Eye (tissue), 1 donor: ENCODE data around the gene KIF5C.

Experiments used
- DNase-seq: peaks from one replicate; pipeline ENCODE4 v3.0.0-alpha.2; 2015

Gene KIF5C

DNA sequence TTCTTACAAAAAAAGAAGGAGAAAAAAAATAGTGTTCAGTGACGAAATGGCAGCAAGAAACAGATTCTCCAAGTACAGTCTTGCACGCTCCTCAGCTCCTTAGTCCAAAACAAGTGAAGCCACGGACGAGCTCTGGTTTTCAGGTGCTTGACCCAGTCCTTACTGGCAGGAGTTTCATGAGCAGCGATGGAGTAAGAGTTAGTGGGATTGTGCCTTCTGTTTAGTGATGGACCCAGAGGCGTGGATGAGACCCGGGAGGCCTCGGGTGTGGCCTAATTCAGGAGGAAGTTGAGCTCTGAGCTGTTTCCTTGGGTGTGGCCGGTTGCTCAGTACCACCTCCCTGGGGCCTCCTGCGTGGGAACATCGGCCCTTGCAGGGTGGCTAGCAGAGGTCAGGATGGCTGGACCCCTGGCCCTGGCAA, 52.0 kb downstream of the KIF5C start:
- DNase-seq = no peak

- DNase-seq = no peak
Measured at GRCh38 chr2:148928395-148928794, 53.4 kb downstream of the KIF5C start.

DNA sequence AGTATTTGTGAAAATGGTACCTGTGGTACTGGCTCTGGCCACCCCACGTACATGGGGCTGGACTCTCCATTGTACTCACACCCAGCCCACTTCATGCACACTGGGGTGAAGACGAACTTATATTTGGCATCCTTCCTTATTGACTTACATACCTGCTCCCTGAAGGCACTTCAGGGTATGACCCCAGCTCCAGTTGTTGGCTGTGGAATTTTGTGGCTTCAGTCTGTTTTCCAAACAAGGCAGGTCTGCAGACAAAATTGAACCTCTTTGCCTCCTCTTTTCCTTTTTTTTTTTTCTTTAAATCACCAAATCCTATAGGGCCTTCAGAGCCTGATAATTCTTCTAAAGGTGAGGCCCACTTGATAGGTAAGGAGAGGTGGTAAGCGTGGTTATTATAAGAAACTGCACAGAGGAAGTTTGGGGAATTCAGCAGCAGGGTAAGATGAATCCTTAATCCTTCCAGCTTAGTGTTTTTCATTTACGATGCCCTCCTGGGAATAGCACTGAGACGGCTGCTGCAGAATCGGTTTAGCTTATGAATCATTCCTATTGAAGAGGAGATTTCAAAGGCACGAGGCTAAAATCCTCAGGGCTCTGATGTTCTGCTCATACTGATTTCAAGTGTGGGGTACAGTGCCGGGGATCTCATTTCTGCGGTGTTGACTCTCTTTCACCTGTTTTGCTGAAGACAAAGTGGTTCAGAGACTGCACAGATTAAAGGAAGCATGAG, 55.2 kb downstream of the KIF5C start:
- DNase-seq = peak; percentile 55

- DNase-seq = peak; percentile 86
Measured at GRCh38 chr2:148932536-148932935, 57.5 kb downstream of the KIF5C start.

GRCh38 chr2:148933456-148933855, 58.4 kb downstream of the KIF5C start:
- no peak for DNase-seq

- no peak for DNase-seq
Measured at GRCh38 chr2:148935791-148936190, 60.8 kb downstream of the KIF5C start.

DNA sequence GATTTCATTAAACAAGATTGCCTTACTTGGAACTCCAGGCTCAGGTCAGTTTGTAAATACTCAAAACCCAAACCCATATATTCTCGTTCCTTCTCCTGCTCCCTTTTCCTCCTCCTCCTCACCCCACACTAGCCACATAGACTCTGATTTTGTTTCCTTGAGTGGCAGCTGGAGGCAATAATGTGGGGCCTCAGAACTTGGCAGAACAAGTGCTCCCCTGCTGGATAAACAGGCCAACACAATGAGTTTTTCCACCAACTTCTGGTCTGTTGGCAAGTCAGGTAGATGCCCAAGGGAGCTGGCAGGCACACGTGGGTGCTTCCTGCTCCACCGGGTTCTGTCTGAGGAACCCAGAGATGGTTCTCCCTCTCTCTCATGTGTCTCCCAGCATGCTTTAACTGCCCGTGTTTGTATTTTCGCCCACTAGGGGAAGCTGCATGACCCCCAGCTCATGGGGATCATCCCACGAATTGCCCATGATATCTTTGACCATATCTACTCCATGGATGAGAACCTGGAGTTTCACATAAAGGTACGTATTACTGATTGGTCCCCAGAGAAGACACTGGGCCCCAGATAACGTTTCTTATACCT, 61.9 kb downstream of the KIF5C start:
- no peak for DNase-seq

DNA sequence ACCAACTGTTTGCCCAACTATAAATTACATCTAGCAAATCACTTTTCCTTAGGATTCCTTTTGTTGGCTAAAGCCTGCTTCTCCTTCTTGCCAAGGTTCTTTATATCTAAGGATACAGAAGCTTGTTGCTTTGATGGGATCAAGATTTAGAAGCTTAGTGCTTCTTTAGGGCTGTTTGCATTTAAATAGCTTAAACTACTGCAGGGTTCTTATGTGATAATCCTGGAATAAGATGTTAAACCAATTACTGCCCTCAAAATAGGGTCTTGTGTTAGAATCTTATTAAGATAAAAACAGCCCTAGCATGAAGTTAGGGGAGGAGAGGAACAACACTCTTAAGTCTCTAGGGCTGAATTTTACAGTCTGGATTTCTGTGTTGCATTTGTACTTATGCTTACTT, 64.2 kb downstream of the KIF5C start:
- no peak for DNase-seq

DNA sequence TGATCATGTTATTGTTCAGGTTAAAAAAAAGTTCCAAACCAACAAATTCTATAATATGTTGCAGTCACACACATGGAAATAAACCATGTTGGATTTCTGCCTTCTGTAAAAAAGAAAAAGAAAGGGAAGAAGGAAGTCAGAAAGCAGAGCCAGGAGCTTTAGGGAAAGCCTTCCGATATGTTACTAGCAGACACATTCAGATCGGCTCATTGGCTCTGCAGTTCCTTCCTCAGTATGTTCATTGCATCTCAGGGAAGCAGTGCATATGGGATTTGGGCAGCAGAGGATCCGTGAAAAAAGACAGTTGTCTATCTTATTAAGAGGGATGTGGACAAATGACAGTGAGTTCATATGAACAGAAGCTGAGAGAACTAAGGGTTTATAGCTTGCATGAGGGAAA, 68.1 kb downstream of the KIF5C start:
- DNase-seq = no peak

DNA sequence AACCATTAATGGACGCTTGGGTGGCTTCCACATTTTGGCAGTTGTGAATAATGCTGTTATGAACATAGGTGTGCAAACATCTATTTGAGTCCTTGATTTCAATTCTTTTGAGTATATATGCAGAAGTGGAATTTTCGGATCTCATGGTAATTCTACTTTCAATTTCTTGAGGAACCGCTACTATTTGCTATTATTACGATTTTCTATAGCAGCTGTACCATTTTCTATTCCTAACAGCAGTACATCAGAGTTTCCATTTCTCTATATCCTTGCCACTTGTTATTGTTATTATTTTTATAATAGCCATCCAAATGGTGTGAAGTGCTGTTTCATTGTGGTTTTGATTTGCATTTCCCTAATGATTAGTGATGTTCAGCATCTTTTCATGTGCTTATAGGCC, 69.5 kb downstream of the KIF5C start:
- no peak for DNase-seq

- no peak for DNase-seq
Measured at GRCh38 chr2:148947299-148947698, 72.3 kb downstream of the KIF5C start.

DNA sequence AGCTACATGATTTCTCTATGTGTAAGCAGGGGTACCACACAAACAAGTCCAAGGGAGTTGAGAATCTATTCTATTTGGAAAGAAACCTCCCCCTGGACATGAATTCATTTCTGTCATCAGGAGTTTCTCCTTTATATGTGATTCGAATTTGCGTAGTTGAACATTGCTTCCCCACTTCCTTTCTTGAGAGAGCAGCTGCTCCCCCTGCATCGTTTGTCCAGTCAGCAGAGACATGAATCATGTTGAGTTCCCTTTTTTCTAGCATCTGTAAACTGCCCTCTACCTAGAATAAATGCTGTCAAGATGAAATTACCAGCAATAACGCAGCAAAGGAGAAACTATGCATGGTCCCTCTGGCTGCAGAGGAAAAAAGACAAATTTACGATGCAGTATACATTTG, 73.8 kb downstream of the KIF5C start:
- no peak for DNase-seq

GRCh38 chr2:148949348-148949747, 74.3 kb downstream of the KIF5C start:
- DNase-seq = no peak

- DNase-seq = no peak
Measured at GRCh38 chr2:148952621-148953020, 77.6 kb downstream of the KIF5C start.

- DNase-seq = peak; percentile 51
Measured at GRCh38 chr2:148953426-148953825, 78.4 kb downstream of the KIF5C start.

GRCh38 chr2:148954536-148954935, 79.5 kb downstream of the KIF5C start:
- DNase-seq = no peak

DNA sequence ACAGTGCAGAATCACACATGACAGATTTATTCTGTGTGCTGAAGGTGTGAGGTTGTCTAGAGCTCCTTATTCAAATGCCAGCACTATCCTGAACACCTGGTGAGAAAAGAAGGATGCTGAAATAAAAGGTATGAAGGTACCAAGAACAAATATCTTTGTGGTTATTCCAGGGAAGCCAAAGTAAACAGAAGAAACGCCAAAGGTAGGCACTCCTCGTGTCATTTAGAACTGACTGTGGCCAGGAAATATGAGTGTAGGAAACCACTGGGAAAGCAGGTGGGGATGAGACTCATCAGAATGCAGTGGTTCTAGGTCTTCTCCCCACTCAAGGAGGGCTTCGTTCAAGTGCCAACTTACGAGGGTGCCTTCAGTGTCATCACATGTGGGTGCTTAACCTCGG, 80.8 kb downstream of the KIF5C start:
- no peak for DNase-seq

DNA sequence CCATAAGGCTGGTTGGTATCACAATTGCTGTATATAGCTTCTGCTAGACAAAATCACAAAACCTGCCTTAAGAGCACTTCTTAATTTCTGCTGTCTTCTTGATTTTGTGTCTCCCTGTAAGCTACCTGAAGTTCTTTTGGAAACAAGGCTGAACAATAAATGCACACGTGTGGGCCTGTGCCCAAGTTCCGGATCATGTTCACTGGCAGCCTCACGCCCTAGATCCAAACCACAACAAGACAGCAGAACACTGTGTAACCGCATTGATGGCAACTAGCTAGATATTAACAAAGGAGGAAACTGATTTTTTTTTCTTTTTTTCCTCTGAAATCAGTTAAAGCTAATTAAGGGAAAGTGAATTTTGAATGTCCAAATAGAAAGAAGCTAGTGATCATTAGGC, 82.0 kb downstream of the KIF5C start:
- DNase-seq = no peak

DNA sequence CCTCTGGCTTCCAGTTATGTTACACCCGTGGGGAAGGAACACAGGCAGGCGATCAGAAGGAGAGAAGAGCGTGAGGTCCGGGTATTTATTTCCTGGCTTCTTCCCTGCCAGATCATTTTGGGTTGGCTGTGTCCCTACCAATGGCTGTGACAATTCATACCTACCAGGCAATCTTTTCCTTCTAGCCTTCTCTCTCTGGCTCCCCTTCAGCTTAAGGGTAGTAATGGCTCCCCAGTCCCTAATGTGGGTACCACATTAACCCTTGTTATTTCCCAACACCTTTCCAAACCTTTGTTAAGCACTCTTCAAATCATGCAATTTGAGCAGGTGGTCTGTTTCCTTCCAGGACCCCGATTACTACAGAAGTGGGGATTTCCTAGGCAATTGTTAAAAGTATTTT, 84.7 kb downstream of the KIF5C start:
- no peak for DNase-seq

DNA sequence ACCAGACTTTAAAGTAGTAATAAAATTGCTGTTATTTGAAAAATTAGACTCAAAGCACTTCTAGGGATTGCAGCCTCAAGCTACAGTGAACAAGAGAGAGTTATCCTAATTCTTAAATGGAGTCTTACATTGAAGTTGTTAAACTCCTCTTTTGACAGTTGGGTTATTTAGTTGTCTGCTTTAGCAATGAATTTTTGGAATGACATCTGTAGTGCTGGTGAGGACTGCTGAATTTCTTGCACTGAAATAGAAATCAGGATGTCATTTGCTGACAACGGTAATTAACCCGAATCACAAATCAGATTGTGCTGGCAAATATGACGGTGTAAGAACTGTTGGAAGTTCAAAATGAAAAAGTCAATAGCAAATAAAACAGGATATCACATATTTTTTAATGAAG, 85.5 kb downstream of the KIF5C start:
- DNase-seq = no peak

- no peak for DNase-seq
Measured at GRCh38 chr2:148963461-148963860, 88.4 kb downstream of the KIF5C start.

DNA sequence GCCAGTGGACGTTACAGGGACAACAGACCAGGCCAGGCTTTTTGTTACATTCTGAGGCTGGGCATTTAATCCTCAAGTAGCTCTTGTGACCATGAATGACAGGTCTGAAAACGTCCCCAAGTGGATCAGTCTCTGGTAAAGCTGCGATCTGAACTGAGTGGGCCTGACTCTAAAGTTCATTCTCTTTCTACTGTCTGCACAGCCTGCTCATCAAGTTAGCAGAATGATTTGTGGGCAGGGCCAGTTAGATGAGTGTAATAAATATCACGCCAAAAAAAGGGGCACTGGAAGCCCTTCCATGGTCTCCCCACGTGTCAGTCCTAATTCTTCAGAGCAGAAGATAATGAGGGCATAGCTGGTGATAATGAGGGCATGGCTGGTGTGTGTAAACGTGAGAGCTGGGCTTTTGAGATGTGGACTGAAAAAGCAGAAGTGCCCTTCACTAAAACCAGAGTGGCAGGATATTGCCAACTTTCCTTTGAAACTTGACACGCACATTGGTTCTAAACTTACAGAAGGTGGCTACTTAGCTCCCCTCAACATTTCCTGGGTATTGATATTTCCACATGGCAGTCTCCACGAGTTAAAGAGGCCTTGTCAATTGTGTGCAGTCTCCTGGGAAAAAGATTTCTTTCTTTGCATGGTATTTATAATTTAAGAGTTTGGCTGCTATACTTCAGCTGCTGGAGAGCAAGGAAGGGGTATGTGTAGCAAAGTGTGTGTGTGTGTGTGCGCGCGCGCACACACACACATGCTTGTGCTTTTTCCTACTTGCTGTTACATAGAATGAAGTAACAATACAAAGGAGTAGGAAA, 90.8 kb downstream of the KIF5C start:
- peak; percentile 58 for DNase-seq

DNA sequence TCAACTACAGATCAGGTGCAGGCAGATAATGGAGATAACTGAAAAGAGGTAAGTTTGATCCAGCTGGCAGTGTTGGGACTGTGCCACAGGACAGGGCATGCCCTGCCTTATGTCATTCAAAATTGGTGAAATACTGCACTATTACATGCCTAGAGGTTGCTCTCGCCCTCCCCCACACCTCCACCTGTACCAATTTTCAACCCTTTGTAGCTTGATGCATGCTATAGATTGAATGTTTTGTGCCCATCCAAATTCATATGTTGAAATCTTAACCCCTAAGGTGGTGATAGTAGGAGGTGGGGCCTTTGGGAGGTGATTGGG, 91.4 kb downstream of the KIF5C start:
- DNase-seq = no peak

GRCh38 chr2:148967056-148967455, 92.0 kb downstream of the KIF5C start:
- DNase-seq = no peak
